Activated CD8-positive, alpha-beta T cell treated with anti-CD3 and anti-CD28 coated beads for 36 hours (primary cell): Measurements from ENCODE around the gene LPCAT3. TPM values are rescaled to one million over a fixed set of nuclear protein-coding genes. Genes with fewer than 3 reads are reported as not detected.

Source experiments
- ATAC-seq: fragments of 200-7000 bp; cut with Tn5 transposase; one replicate; pipeline ENCODE4 v1.10.0; 2021; ENCODE audit warnings: mild to moderate bottlenecking, moderate library complexity
- CTCF ChIA-PET: fragments of 350-600 bp; sonication (Branson Sonifier 250); formaldehyde crosslinking; loops from one replicate; lab custom pipeline; 2021; ENCODE audit warnings: antibody characterized with exemption; lab: Charles Lee
- POLR2A ChIA-PET: fragments of 350-600 bp; sonication (Branson Sonifier 250); formaldehyde crosslinking; loops from one replicate; lab custom pipeline; 2021; ENCODE audit warnings: antibody characterized with exemption; lab: Charles Lee
- DNase-seq: peaks from one replicate; pipeline ENCODE4 v3.0.0-alpha.2; 2020
- H3K27ac Mint-ChIP-seq: one replicate; pipeline ENCODE4 v1.8.0; 2021; ENCODE audit warnings: mild to moderate bottlenecking, mixed read lengths
- H3K27me3 Mint-ChIP-seq: one replicate; pipeline ENCODE4 v1.8.0; 2021; ENCODE audit warnings: mixed read lengths
- H3K36me3 Mint-ChIP-seq: one replicate; pipeline ENCODE4 v1.8.0; 2021; ENCODE audit warnings: low read depth, mixed read lengths
- H3K4me1 Mint-ChIP-seq: one replicate; pipeline ENCODE4 v1.8.0; 2021; ENCODE audit warnings: low read depth, mixed read lengths
- H3K4me3 Mint-ChIP-seq: one replicate; pipeline ENCODE4 v1.8.0; 2021; ENCODE audit warnings: mild to moderate bottlenecking, moderate library complexity, mixed read lengths
- H3K9me3 Mint-ChIP-seq: one replicate; pipeline ENCODE4 v1.8.0; 2021; ENCODE audit warnings: mixed read lengths
- intact Hi-C: fragments of 100-400 bp; cut with micrococcal nuclease; formaldehyde crosslinking; loops from one replicate; pipeline ENCODE4 v1.10.0; 2022
- total RNA-seq, 2 experiments: library from RNA; stranded (reverse); gene quantifications; one replicate each; pipeline ENCODE4 v1.2.3, GENCODE V29; 2021
- TF ChIP-seq, protein P1 (sequence below): fragments of 200-600 bp; IDR thresholded peaks from one replicate; pipeline ENCODE4 v1.8.0; 2022; ENCODE audit warnings: antibody characterized with exemption, mild to moderate bottlenecking

LPCAT3 gene
- total RNA-seq, 2 experiments from 2014 or later: 17.3 to 18.1 TPM

GRCh38 chr12:6952121-6952862 is 66.0 kb downstream of the LPCAT3 start:
- ATAC-seq: no peak
- no peak for DNase-seq
- Mint-ChIP-seq H3K27ac (peak overlapping the region; percentile 93), H3K36me3 (peaks cover 64% of the 10 kb centered on the region), H3K9me3 (no peaks in the 10 kb centered on the region), H3K4me1 (peaks cover 63% of the 10 kb centered on the region), H3K27me3 (no peaks in the 10 kb centered on the region), H3K4me3 (peak overlapping the region; percentile 95)
- POLR2A ChIA-PET: interaction anchor here (1.3 to 36.0 kb wide), 4 partner anchors 2 to 165 kb away, joined by 5 to 1266 read pairs (median 654); partner anchors contain the start of genes ATN1, C12orf57, EMG1 and PHB2
- intact Hi-C loops: no loop called here
- TF ChIP-seq, protein P1, sequence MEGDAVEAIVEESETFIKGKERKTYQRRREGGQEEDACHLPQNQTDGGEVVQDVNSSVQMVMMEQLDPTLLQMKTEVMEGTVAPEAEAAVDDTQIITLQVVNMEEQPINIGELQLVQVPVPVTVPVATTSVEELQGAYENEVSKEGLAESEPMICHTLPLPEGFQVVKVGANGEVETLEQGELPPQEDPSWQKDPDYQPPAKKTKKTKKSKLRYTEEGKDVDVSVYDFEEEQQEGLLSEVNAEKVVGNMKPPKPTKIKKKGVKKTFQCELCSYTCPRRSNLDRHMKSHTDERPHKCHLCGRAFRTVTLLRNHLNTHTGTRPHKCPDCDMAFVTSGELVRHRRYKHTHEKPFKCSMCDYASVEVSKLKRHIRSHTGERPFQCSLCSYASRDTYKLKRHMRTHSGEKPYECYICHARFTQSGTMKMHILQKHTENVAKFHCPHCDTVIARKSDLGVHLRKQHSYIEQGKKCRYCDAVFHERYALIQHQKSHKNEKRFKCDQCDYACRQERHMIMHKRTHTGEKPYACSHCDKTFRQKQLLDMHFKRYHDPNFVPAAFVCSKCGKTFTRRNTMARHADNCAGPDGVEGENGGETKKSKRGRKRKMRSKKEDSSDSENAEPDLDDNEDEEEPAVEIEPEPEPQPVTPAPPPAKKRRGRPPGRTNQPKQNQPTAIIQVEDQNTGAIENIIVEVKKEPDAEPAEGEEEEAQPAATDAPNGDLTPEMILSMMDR: no peak
- CTCF ChIA-PET: interaction anchor here (1.4 to 22.8 kb wide), 4 partner anchors 8 to 61 kb away, joined by 3 to 460 read pairs (median 3); no protein-coding TSS in a partner anchor

GRCh38 chr12:6951551-6952120 is 66.6 kb downstream of the LPCAT3 start:
- H3K27ac Mint-ChIP-seq: peak overlapping the region; percentile 93
- H3K4me1 Mint-ChIP-seq: peaks cover 63% of the 10 kb centered on the region
- ChIA-PET POLR2A (interaction anchor here (1.3 to 36.0 kb wide), 4 partner anchors 3 to 166 kb away, joined by 5 to 1266 read pairs (median 654); partner anchors contain the start of genes ATN1, C12orf57, EMG1 and PHB2), CTCF (interaction anchor here (1.4 to 22.8 kb wide), 5 partner anchors 9 to 60 kb away, joined by 3 to 460 read pairs (median 3); no protein-coding TSS in a partner anchor)
- no peaks in the 10 kb centered on the region for H3K9me3 Mint-ChIP-seq
- TF ChIP-seq, protein P1: no peak
- DNase-seq (peak; percentile 49), ATAC-seq (no peak)
- intact Hi-C loops: no loop called here
- no peaks in the 10 kb centered on the region for H3K27me3 Mint-ChIP-seq
- H3K4me3 Mint-ChIP-seq: peak overlapping the region; percentile 95
- peaks cover 63% of the 10 kb centered on the region for H3K36me3 Mint-ChIP-seq

DNA sequence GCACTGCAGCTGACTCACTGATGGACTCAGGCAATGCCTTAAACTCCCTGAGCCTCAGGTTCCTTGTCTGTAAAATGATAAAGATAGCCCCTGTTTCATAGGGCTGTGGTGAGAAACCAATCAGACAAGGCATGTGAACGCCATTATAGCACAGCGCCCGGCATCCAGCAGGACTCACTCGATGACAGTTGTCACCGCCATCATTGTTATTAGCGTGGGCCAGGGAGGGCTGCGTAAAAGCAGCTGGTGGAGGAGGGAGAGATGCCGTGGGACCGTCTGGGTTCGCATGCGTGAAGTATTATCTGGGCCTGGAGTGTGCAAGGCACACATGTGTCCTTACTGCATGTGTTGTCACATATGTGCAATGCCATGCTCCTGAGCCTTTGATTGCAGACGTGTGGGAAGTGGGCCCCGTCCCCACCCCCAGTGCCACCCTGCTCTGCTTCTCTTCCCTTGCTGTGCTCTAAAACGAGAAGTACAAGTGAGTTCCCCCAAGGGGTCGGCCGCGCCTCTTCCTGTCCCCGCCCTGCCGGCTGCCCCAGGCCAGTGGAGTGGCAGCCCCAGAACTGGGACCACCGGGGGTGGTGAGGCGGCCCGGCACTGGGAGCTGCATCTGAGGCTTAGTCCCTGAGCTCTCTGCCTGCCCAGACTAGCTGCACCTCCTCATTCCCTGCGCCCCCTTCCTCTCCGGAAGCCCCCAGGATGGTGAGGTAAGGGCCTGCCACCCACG is 67.3 kb downstream of the LPCAT3 start, which contains the start of gene PTPN6:
Gene PTPN6, plus strand, starts transcription at position 546 of the 730 bp plus-strand sequence. Its CDS starts 157 bp downstream, at position 703.
- intact Hi-C loops: no loop called here
- POLR2A ChIA-PET: interaction anchor here (5.9 to 36.0 kb wide), 3 partner anchors 4 to 19 kb away, joined by 43 to 1266 read pairs (median 1266); partner anchors contain the start of genes ATN1, C12orf57, EMG1 and PHB2
- H3K27me3 Mint-ChIP-seq: no peaks in the 10 kb centered on the region
- peak; percentile 41 for ATAC-seq
- H3K4me1 Mint-ChIP-seq: peaks cover 57% of the 10 kb centered on the region
- TF ChIP-seq, protein P1: no peak
- peak; percentile 82 for DNase-seq
- peak within 1 kb of the TSS; percentile 93 for H3K27ac Mint-ChIP-seq
- H3K4me3 Mint-ChIP-seq: peak within 1 kb of the TSS; percentile 95
- no peaks in the 10 kb centered on the region for H3K9me3 Mint-ChIP-seq
- CTCF ChIA-PET: interaction anchor here (0.9 to 22.8 kb wide), 7 partner anchors 9 to 162 kb away, joined by 3 to 460 read pairs (median 8); partner anchors contain the start of gene SPSB2
- H3K36me3 Mint-ChIP-seq: peaks cover 60% of the 10 kb centered on the region

GRCh38 chr12:6950401-6950801 is 67.9 kb downstream of the LPCAT3 start:
- CTCF ChIA-PET: interaction anchor here (0.9 to 22.8 kb wide), 8 partner anchors 10 to 162 kb away, joined by 3 to 460 read pairs (median 8); partner anchors contain the start of gene SPSB2
- intact Hi-C loops: no loop called here
- TF ChIP-seq, protein P1: peak; percentile 51
- H3K27ac Mint-ChIP-seq: peak overlapping the region; percentile 93
- H3K9me3 Mint-ChIP-seq: no peaks in the 10 kb centered on the region
- H3K36me3 Mint-ChIP-seq: peaks cover 56% of the 10 kb centered on the region
- peaks cover 57% of the 10 kb centered on the region for H3K4me1 Mint-ChIP-seq
- DNase-seq (peak; percentile 58), ATAC-seq (no peak)
- POLR2A ChIA-PET: interaction anchor here (5.9 to 36.0 kb wide), 3 partner anchors 4 to 20 kb away, joined by 43 to 1266 read pairs (median 1266); partner anchors contain the start of genes ATN1, C12orf57, EMG1 and PHB2
- peak overlapping the region; percentile 95 for H3K4me3 Mint-ChIP-seq
- no peaks in the 10 kb centered on the region for H3K27me3 Mint-ChIP-seq
